ENCODE measurements around the gene MEOX1.
"Not testable (repeated sequence)": the region's sequence is repeated elsewhere in the genome, so short reads cannot be mapped to it uniquely, and the experiment has no call there.

Gene MEOX1

DNA sequence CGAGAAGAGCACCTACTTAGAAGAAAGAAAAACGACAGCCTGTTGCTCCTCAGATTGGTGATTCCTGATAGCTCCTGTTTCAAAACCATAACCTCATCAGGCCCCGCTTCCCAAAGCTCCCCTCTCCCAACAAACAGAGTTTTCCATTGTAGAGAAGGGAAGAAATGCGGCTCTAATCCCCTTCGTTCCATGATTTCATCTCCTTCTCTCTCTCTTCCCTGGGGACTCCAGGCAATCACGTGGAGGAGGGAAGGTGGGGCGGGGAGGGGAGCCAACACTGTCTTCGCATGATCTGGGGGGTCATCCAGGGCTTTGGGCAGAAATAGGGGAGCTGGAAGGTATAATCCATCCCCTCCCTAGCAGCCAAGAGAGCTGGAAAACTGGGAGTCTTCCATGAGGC, 43.4 kb downstream of the MEOX1 start:
- DNase-seq (ENCODE audit: low read depth, low spot score), result no peak

DNA sequence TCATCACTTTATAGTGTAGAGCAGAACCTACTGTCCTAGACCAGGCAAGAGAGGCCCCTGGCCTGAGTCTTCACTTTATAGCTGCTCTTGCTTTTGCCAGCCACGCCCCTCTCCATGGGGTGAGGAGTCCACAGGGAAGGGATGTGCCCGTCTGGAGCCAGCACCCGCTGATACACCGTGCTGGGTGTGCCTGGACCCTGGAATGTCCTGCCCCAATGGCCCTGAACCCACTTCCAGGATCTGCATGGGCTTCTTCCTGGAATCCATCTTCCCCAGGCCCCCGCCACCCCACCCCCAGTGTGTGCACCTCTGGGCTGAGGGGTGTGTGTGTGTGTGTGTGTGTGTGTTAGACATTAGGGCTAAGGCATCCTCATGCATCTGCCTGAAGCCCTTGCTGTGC, 44.9 kb downstream of the MEOX1 start:
- no peak for DNase-seq (ENCODE audit: low read depth, low spot score)

DNA sequence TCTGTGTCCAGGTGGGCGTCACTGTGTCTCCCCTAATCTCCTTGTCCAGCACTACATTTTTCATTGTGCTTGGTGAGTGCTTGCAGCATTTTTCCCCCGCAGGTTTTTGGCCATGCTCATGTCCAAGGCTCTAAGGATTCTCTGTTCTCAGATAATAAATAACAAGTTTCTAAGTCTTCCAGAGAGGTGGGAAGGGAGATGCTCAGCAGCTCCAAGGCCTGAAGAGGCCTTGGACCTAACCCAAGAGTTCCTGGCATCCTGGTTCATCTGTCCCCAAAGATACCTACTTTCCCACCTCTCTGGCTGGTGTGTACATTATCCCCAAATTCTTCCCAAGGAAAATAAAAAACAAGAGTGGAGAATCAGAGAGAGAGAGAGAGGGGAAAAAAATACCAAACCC, 45.3 kb downstream of the MEOX1 start:
- DNase-seq (ENCODE audit: low read depth, low spot score), result no peak

DNA sequence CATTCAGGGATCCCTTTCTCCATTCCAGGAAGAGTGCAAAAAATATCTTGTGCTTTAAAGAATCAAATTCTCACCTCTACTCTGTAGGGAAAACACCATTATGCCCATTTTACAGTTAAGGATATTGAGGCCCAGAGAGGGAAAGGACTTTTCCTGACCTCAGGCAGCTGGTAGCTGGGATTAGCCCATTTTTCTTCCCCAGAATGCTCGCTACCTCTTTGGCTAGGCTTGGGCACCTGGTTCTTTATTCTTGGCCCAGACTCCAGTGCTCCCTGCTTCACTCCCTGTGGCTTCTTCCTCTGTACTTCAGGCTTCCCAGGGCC, 45.7 kb downstream of the MEOX1 start:
- DNase-seq (ENCODE audit: low read depth, low spot score), result no peak

DNA sequence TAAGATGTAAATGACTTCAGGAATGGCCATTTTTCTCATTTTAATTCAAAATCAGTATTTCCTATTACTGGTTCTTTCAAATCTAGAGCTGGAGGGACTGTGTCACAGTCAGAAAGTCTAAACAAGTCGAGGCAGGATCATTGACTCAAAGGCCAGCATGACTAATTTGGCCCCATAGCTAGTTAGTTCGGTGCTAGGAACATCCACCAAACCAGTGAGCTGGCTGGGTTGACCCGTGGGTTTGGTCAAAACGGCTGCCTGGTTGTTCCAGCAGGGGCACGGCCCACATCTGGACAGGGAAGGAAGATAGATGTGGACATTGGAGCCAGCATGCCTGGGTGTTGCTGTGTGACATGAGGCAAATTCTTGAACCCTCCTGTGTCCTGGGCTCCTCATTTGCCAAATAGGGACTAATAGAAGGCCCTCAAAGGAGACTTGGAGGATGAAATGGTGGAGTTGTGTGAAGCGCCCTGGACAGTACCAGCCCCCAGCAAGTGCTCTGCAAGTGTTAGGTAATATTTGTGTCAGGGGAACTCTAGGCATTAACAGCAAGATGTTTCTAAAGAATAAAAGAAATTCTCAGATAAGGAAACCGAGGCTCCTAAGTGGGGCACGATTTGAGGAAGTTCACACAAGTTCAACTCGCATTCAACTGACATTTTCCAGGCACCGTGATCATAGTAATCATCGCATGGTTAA, 46.2 kb downstream of the MEOX1 start:
- no peak for DNase-seq (ENCODE audit: low read depth, low spot score)

DNA sequence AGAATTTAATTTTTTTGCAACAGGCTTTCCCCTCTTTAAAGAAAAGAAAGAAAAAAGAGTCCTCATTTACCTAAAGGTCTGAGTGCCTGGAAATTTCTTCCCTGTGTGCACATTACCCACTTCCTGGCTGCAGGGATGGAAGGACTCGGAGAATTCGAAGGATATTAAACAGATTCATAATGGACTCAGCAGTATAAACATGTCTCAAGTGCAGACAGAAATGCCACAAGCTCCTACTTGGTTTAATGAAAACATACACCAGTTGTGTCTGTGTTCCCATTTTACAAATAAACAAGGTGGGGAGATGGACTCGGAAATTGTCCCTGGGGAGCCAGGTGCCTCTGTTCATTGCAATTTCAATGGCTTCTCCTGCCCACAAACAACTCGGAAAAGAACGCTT, 47.2 kb downstream of the MEOX1 start:
- no peak for DNase-seq (ENCODE audit: low read depth, low spot score)

DNA sequence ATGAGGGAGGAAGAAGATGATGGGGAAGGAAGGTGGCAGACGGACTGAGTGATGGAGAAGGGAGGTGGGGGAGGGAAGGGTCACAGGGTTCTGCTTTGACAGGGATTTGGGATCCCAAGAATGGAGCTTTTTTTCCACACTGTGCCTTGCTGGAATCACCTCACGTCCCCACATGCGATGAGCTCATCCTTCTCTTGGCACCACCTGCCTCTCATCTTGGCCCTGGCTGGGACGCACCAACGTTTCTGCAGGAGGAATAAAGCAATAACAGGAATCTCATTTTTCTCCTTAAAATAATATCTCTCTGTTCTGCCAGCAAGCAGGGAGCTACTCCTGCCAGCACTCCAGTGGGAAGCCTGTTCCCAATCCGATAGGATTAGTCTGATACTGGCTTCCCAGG, 47.8 kb downstream of the MEOX1 start:
- no peak for DNase-seq (ENCODE audit: low read depth, low spot score)

DNA sequence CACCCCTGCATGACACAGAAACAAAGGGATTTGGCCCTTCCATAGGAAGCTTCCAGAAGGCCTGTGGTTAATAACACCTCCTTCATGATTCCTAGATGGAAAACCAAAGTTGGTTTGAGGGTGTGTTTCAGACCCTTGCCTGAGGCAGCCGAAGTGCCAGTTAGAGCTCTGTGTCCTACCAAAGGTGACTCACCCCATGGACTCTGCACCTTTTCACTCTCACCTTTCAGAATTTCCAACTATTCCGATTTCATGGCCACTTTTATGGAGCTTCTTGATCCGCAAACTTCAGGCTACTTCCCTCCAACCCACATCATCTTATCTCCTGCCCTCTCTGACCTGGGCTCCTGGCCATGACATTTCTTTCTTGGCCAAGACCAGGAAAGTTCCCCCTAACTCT, 49.2 kb downstream of the MEOX1 start:
- no peak for DNase-seq (ENCODE audit: low read depth, low spot score)

DNA sequence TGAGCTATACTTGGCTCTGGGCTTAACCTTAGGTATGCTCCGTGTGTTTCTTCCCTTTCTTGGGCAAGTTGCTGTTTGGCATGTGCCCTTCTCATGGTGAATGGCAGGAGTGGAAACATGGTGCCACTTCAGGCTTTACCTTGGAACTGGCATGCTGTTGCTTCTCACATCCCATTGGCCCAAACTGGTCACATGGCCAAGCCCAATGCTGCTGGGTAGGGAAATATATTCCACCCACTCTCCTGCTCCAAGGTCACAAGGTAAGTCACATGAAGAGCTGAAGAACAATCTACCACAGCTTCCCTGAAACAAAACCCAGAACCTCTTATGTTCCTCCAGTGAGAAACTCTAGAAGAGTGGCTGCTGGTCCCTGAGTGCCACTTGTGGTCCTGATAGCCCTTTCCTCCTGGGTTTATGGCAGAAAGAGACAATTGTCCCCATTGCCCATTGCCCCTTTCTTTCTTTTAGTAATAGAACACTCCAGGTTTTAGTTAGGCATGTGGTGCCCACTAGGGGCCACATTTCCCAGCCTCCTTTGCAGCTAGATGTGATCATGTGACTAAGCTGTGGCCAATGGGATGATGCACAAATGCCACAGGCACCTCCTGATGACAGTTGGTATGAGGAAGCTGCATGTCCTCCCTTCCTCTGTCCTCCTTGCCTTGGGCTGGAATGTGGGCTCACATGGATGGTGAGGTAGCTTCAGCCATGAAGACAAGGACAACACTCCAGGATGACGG, 50.3 kb downstream of the MEOX1 start:
- DNase-seq (ENCODE audit: low read depth, low spot score), result no peak

DNA sequence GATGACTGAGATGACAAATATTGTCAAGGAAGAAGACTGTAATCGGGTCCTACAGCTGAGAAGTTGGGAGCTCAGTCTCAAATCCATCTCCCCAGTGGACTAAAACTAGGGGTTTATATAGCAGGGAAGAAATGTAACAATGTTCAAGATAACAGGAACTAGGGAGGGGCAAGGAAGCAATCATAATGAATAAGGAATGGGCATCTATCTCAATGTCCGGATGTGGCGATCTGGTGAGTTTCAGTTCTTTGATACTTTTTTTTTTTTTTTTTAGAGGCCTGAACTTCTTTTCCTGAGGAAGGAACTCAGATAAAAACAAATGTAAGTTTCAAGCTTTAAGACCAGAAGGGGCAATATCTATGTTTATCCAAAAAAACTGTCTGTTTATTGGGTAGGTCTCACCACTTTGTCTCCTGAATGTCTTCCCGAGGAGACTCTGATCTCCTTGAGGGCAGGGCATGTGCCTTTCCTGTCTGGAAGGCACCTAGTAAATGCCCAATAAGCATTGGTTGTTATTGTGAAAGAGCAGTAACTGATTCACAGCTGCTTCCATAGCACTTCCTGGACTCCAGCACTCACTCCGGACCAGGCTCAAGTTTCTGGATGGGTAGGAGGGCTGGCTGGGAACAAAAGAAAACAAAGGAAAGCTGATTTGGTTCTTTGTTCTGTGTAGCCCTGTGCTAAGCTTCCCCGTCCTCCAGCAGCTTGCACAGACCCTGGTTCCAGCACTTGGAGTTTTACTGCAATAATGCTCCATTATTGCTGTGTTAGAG, 51.9 kb downstream of the MEOX1 start:
- peak; percentile 72 for DNase-seq (ENCODE audit: low read depth, low spot score)

DNA sequence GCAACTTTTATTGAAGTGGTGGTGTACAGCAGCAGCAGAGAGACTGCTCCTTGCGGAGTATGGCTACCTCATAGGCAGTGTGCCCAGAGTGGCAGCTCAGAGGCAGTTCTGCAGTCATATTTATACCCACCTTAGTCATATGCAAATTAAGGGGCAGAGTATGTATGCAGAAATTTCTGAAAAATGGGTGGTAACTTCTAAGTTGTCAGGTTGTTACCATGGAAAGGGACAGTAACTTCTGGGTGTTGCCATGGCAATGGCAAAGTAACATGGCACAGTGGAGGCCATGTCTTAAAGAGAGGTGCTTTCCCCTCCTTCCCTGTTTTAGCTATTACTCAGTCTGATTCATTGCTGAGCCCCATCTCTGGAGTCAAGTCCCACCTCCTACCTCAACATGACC, 53.4 kb downstream of the MEOX1 start:
- no peak for DNase-seq (ENCODE audit: low read depth, low spot score)

DNA sequence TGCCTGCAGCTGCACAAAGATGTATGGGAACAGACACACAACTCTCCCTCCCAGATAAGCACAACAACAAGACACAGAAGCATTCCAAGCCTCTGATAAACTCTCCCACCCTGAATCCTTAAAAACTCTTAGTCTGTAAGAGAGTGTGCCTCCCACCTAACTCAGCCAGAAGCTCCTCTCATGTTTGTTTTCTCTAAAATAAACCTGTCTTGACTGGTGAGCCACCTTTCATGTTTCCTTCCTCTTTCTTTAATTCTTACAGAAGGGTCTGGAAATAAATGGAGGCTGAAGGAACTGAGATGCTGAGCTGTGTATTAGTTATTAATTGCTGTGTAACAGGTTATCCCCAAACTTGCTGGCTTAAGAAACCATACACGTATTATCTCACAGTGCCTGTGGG, 57.2 kb downstream of the MEOX1 start:
- no peak for DNase-seq (ENCODE audit: low read depth, low spot score)

DNA sequence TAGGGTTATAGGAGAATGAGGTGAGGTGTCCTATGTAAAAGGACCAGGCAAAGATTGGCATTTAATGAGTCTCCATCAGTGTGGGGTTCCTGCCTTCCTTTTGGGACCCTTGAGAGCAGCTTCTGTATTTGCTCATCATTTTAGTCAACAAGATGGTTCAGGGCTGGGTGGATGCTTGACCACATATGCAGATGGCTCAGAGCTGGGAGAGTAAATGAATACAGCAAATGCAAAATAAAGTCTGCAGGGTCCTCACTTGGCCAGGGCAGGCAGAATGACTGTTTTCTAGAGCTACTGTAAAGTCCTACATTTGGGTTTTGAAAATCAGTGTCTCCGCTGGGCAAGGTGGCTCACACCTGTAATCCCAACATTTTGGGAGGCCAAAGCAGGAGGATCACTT, 58.4 kb downstream of the MEOX1 start:
- DNase-seq (ENCODE audit: low read depth, low spot score), result no peak

DNA sequence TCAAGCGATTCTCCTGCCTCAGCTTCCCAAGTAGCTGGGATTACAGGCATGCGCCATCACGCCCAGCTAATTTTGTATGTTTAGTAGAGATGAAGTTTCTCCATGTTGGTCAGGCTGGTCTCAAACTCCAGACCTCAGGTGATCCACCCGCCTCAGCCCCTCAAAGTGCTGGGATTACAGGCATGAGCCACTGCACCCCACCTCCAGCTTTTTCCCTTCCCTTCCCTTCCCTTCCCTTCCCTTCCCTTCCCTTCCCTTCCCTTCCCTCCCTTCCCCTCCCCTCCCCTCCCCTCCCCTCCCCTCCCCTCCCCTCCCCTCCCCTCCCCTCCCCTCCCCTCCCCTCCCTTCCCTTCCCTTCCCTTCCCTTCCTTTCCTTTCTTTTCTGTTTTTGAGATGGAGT, 59.2 kb downstream of the MEOX1 start:
- not testable (repeated sequence) for DNase-seq (ENCODE audit: low read depth, low spot score)

DNA sequence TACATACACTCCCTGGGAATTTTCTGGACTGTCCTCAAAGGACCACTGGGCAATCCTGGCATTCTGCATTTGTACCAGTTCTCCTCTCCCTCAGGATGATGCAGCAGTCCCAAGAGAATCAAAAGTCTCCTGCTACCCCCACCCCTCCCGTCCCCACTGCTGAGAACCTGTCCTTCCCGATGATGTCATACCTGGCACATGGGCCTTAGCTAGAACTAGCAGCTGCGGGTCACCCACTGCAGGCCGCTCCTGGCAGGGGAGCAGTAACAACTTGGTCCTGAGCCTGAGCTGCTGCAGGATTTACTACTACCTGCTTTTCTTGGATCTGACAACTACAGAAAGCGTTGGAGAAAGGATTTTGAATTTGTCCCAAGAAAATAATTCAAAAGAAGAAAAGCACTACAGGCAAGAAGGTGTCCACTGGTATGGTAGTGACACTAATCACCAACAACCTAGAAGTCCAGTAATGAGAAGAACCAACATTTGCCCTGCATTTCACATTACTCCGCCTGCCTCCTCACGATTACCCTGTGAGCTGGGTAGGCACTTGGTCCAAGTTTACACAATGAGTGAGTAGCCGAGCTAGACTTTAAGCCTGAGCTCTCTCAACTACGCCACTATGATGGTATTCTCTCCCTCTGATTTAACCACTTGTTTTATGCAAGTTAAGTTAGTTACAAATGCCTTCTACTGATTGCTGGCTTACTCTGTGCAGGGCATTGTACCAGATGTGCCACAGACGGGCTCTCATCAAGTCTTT, 60.3 kb downstream of the MEOX1 start:
- no peak for DNase-seq (ENCODE audit: low read depth, low spot score)

DNA sequence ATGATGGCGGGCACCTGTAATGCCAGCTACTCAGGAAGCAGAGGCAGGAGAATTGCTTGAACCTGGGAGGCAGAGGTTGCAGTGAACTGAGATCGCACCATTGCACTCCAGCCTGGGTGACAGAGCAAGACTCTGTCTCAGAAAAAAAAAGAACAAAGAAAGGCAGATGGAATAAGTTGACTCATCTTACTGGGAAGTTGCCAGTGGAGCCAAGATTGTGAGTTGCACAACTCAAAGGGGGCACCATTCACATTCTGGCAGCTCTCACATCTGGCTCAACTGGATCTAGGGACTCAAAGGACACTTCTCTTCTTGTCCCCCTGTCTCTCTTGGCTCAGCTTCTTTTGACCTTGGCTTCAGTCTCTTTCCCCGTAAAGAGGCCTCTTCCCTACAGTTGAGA, 61.9 kb downstream of the MEOX1 start:
- DNase-seq (ENCODE audit: low read depth, low spot score), result no peak

DNA sequence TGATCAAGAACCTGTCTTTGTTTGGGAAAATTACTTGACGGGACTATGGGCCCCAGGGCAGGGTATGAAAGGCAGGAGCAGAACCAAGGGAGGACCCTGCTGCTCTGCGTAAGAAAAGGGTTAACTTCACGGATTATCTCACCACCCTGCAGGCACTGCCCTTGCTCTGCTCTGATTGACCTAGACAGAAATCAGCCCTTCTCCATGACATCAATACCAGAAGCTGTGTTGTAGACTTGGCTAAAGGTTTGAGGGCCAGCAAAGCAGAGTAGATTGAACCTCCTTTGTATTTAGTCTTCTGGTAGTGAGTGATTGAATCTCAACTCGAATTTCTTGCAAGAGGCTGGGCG, 62.7 kb downstream of the MEOX1 start:
- DNase-seq (ENCODE audit: low read depth, low spot score), result peak; percentile 80

DNA sequence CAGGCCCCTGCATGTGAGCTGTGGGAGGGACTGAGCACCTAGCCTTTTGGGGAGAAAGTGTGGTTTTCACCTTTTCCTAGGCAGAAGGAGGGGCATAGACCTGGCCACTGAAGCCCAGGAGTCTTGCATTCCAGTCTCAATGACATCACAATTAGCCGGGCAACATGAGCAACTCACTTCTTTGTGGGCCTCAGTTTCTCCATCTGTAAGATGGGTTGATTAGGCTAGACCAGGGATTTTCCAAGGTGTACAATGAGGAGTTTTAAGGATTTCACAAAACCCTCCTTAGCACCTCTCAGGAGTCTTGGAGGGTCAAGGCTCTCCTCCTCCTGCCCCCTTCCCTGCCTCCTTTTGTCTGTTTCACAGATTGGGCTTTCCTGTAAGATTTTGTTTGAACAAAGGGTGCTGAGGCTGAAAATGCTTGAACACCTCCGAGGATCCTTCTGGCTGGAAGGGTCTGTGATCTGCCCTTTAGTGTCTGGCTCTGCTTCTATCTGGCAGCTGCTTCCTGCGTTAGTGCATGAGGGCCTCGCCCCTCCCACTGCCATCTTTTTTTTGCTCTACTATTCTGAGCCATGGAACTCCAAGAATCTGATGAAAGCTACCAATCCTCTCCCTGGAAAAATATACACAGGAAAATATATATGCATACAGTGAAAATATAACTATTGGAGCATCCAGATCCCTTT, 63.2 kb downstream of the MEOX1 start:
- DNase-seq (ENCODE audit: low read depth, low spot score), result peak; percentile 68

DNA sequence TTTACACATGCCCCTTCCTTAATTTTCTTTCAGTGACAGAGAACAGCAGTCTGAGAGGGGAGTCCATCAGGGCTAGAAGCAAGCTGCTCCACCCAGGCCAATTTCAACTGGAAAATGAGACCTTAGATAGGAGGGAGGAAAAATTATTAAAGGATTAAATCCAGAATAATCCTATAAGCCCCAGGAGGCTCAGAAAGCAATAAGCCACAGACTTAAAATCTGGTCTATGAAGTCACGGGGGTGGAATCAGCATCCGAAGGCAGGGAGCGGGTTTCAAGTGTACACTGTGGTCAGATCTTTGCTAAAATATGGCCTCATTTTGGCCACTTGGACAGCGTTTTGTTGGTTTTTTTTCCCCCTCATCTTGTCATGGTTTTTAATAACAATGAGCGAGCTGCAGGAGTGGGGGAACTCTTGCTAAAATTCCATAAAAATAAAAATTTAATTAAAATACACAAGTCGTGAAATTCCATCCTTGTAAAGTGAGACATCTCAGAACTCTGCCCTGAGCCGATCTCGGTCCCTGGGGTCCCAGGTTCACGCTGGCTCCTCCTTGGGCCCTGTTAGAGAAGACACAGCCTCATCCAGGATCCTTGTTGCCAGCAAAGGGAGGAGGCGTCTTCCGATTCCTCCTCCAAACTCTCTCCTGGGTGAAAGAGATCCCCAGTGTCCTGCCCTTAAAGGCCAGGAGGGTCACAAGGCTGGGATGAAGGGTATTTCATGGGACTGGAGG, 63.9 kb downstream of the MEOX1 start:
- DNase-seq (ENCODE audit: low read depth, low spot score), result no peak

DNA sequence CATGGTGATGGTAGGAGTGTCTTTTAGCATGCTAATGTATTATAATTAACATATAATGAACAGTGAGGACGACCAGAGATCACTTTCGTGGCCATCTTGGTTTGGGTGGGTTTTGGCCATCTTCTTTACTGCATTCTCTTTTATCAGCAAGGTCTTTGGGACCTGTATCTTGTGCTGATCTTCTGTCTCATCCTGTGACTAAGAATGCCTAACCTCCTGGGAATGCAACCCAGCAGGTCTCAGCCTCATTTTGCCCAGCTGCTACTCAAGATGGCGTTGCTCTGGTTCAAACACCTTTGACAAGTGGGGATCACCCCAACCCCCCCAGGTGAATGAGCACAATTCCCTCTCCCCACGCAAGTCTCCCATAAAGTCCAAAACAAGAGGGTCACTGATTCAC, 66.3 kb downstream of the MEOX1 start:
- no peak for DNase-seq (ENCODE audit: low read depth, low spot score)

All from ELF-1 (cell line).